HepG2 (cell line): ENCODE measurements around the gene CTRL. TPM values are rescaled to one million over a fixed set of nuclear protein-coding genes. Genes with fewer than 3 reads are reported as not detected.

ENCODE experiments used
- BCL3 ChIP-seq: sonication (generic); formaldehyde crosslinking; IDR thresholded peaks from 2 replicates; pipeline ENCODE4 v1.5.1; 2020; ENCODE audit warnings: mild to moderate bottlenecking, missing genetic modification reagents, moderate library complexity
- CHD4 ChIP-seq: fragments of 200-600 bp; sonication (generic); IDR thresholded peaks from 2 replicates; pipeline ENCODE4 v1.7.0; 2017; ENCODE audit warnings: mild to moderate bottlenecking, low read length, borderline replicate concordance
- FOXM1 ChIP-seq: sonication (generic); formaldehyde crosslinking; IDR thresholded peaks from 2 replicates; pipeline ENCODE4 v1.5.0; 2020; ENCODE audit warnings: missing genetic modification reagents
- FOXO1 ChIP-seq: sonication (generic); formaldehyde crosslinking; IDR thresholded peaks from 2 replicates; pipeline ENCODE4 v1.4.0; 2020; ENCODE audit warnings: missing genetic modification reagents
- FOXP1 ChIP-seq, 2 experiments: fragments of 450-650 bp in 1 of 2; IDR thresholded peaks; 2 replicates each; pipeline ENCODE4 v1.6.1; 2017 to 2018; ENCODE audit warnings: antibody characterized with exemption in 1 of 2
- HHEX ChIP-seq: IDR thresholded peaks from 2 replicates; pipeline ENCODE4 v1.6.1; 2016; ENCODE audit warnings: control low read depth
- HNF4A ChIP-seq: sonication (generic); formaldehyde crosslinking; IDR thresholded peaks from 2 replicates; pipeline ENCODE4 v1.4.0; 2020; ENCODE audit warnings: missing genetic modification reagents
- IRF2 ChIP-seq: IDR thresholded peaks from 2 replicates; pipeline ENCODE4 v1.6.1; 2018; ENCODE audit warnings: missing genetic modification reagents, missing compliant biosample characterization
- MYC ChIP-seq: sonication (generic); formaldehyde crosslinking; IDR thresholded peaks from 2 replicates; pipeline ENCODE4 v1.9.0; 2021; ENCODE audit warnings: missing genetic modification reagents, borderline replicate concordance
- NCOA5 ChIP-seq: sonication (generic); formaldehyde crosslinking; IDR thresholded peaks from 2 replicates; pipeline ENCODE4 v1.4.0; 2020; ENCODE audit warnings: missing genetic modification reagents
- NFKB2 ChIP-seq: sonication (generic); formaldehyde crosslinking; IDR thresholded peaks from 2 replicates; pipeline ENCODE4 v1.4.0; 2020; ENCODE audit warnings: missing genetic modification reagents, borderline replicate concordance
- NFRKB ChIP-seq: fragments of 450-650 bp; IDR thresholded peaks from 2 replicates; pipeline ENCODE4 v1.6.1; 2017
- NKX3-1 ChIP-seq: sonication (generic); formaldehyde crosslinking; IDR thresholded peaks from 2 replicates; pipeline ENCODE4 v1.5.0; 2020; ENCODE audit warnings: missing genetic modification reagents
- ONECUT2 ChIP-seq: sonication (generic); formaldehyde crosslinking; IDR thresholded peaks from 2 replicates; pipeline ENCODE4 v1.4.0; 2020; ENCODE audit warnings: missing genetic modification reagents
- PATZ1 ChIP-seq: sonication (generic); formaldehyde crosslinking; IDR thresholded peaks from 2 replicates; pipeline ENCODE4 v1.4.0; 2020; ENCODE audit warnings: missing genetic modification reagents
- PLRG1 ChIP-seq: fragments of 450-650 bp; conservative IDR thresholded peaks from 2 replicates; pipeline ENCODE4 v1.6.1; 2016
- PLSCR1 ChIP-seq: sonication (generic); formaldehyde crosslinking; IDR thresholded peaks from 2 replicates; pipeline ENCODE4 v1.5.0; 2020; ENCODE audit warnings: missing genetic modification reagents, mild to moderate bottlenecking, borderline replicate concordance
- PRDM15 ChIP-seq: sonication (generic); formaldehyde crosslinking; IDR thresholded peaks from 2 replicates; pipeline ENCODE4 v1.4.0; 2020; ENCODE audit warnings: missing genetic modification reagents
- RBM39 ChIP-seq: fragments of 200-400 bp; formaldehyde crosslinking; IDR thresholded peaks from one replicate; pipeline ENCODE4 v1.6.1; 2018; ENCODE audit warnings: antibody characterized with exemption, mild to moderate bottlenecking, low read depth, low read length; ENCODE audit not compliant: poor library complexity, severe bottlenecking
- RFXANK ChIP-seq: IDR thresholded peaks from 2 replicates; pipeline ENCODE4 v1.6.1; 2016
- SATB2 ChIP-seq: sonication (generic); formaldehyde crosslinking; IDR thresholded peaks from 2 replicates; pipeline ENCODE4 v1.5.0; 2020; ENCODE audit warnings: missing genetic modification reagents
- ZEB1 ChIP-seq: IDR thresholded peaks from 2 replicates; pipeline ENCODE4 v1.6.1; 2012; ENCODE audit warnings: mild to moderate bottlenecking, low read depth, inconsistent platforms; ENCODE audit not compliant: insufficient replicate concordance
- ZMAT5 ChIP-seq: sonication (generic); formaldehyde crosslinking; IDR thresholded peaks from 2 replicates; pipeline ENCODE4 v1.5.0; 2020; ENCODE audit warnings: mild to moderate bottlenecking, low read depth, missing genetic modification reagents, borderline replicate concordance
- ZNF264 ChIP-seq: sonication (generic); formaldehyde crosslinking; IDR thresholded peaks from 2 replicates; pipeline ENCODE4 v1.4.0; 2020; ENCODE audit warnings: missing genetic modification reagents
- ZNF720 ChIP-seq: sonication (generic); formaldehyde crosslinking; IDR thresholded peaks from 2 replicates; pipeline ENCODE4 v1.4.0; 2020; ENCODE audit warnings: missing genetic modification reagents
- ZNF737 ChIP-seq: sonication (generic); formaldehyde crosslinking; IDR thresholded peaks from 2 replicates; pipeline ENCODE4 v1.5.0; 2020; ENCODE audit warnings: missing genetic modification reagents, mild to moderate bottlenecking, borderline replicate concordance
- polyA plus RNA-seq, 8 experiments: library from polyadenylated mRNA; depleted of rRNA in 3 of 8; stranded (reverse) in 7 of 8; unstranded in 1 of 8; fragments of >200 nt; fragmentation: Illumina TruSeq in 4 of 8; extraction: Trizol in 4 of 8; gene quantifications; 2 replicates each; pipeline versions ENCODE4 v1.2.1 to v1.2.3, GENCODE V29; 2011 to 2016; ENCODE audit warnings: low read depth in 4 of 8, missing spikeins in 1 of 8, mixed read lengths in 1 of 8; ENCODE audit not compliant: insufficient read depth in 1 of 8
- total RNA-seq, 5 experiments: library from RNA; depleted of rRNA; stranded (reverse); fragments of >200 nt; fragmentation: Illumina TruSeq; extraction: Trizol; gene quantifications; 2 replicates each; pipeline ENCODE4 v1.2.3, GENCODE V29; 2016; ENCODE audit warnings: low read depth in 1 of 5

The CTRL gene
- total and polyA plus RNA-seq, 2 of the 13 experiments (the other 11 are each of a cell fraction or from before 2014, with no cell fraction given): 1.9 to 2.7 TPM

GRCh38 chr16:67943256-67943618 lies 11.6 kb upstream of the CTRL start (continued):
- TF ChIP-seq ZNF720 (CRISPR knock-in tag): no peak
- no peak for TF ChIP-seq RBM39
- peak; percentile 87 for TF ChIP-seq PATZ1
- no peak for TF ChIP-seq ZNF737 (CRISPR knock-in tag)
- TF ChIP-seq PLSCR1 (CRISPR knock-in tag): no peak
- TF ChIP-seq CHD4: peak; percentile 84
- no peak for TF ChIP-seq FOXP1 (IDR thresholded peaks at IDR 0.05)
- TF ChIP-seq FOXP1 (CRISPR knock-in tag; IDR thresholded peaks at IDR 0.05): 0 out of 2 replicates have a peak, but pooled peaks have one; percentile 38
- TF ChIP-seq ZNF264 (CRISPR knock-in tag): peak; percentile 12; the same call in 1 of the 2 replicates
- no peak for TF ChIP-seq ZMAT5 (CRISPR knock-in tag)
- no peak for TF ChIP-seq ONECUT2 (CRISPR knock-in tag)
- TF ChIP-seq ZEB1: no peak
- TF ChIP-seq PRDM15 (CRISPR knock-in tag): no peak
- no peak for TF ChIP-seq RFXANK (CRISPR knock-in tag)
- TF ChIP-seq MYC: peak; percentile 6; the same call in 1 of the 2 replicates
- TF ChIP-seq PLRG1: no peak
- TF ChIP-seq NFKB2 (CRISPR knock-in tag): no peak
- TF ChIP-seq NFRKB: no peak
- no peak for TF ChIP-seq NKX3-1 (CRISPR knock-in tag)
- peak; percentile 42; the same call in 1 of the 2 replicates for TF ChIP-seq FOXO1 (CRISPR knock-in tag)
- TF ChIP-seq SATB2 (CRISPR knock-in tag): no peak
- TF ChIP-seq HHEX (CRISPR knock-in tag): peak; percentile 83
- peak; percentile 94 for TF ChIP-seq HNF4A (CRISPR knock-in tag)
- no peak for TF ChIP-seq FOXM1 (CRISPR knock-in tag)
- TF ChIP-seq BCL3 (CRISPR knock-in tag): no peak
- TF ChIP-seq NCOA5 (CRISPR knock-in tag): no peak
- TF ChIP-seq IRF2 (CRISPR knock-in tag): peak; percentile 32; the same call in 1 of the 2 replicates
